Measurements from ENCODE around the gene ATP6V1C2. TPM values are rescaled to one million over a fixed set of nuclear protein-coding genes. Genes with fewer than 3 reads are reported as not detected.

Gene ATP6V1C2, protein sequence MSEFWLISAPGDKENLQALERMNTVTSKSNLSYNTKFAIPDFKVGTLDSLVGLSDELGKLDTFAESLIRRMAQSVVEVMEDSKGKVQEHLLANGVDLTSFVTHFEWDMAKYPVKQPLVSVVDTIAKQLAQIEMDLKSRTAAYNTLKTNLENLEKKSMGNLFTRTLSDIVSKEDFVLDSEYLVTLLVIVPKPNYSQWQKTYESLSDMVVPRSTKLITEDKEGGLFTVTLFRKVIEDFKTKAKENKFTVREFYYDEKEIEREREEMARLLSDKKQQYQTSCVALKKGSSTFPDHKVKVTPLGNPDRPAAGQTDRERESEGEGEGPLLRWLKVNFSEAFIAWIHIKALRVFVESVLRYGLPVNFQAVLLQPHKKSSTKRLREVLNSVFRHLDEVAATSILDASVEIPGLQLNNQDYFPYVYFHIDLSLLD
- 2.0 TPM for total RNA-seq (2021; ENCODE audit: unreplicated experiment)
- polyA plus RNA-seq (2012): 2.5 and 3.5 TPM in 2 replicates
- percentile 21 among the genes with signal in this experiment for Bru-seq, nascent RNA
- BruChase-seq, experiment 1, labeled RNA remaining after a 6-hour chase: percentile 24 among the genes with signal in this experiment
- BruChase-seq, experiment 2, labeled RNA remaining after a 2-hour chase: percentile 21 among the genes with signal in this experiment
- long read RNA-seq, partial matches to known transcripts: 0 of 5 reads
- long read RNA-seq, other reads (novel, unspliced or antisense): 3 of 5 reads

DNA sequence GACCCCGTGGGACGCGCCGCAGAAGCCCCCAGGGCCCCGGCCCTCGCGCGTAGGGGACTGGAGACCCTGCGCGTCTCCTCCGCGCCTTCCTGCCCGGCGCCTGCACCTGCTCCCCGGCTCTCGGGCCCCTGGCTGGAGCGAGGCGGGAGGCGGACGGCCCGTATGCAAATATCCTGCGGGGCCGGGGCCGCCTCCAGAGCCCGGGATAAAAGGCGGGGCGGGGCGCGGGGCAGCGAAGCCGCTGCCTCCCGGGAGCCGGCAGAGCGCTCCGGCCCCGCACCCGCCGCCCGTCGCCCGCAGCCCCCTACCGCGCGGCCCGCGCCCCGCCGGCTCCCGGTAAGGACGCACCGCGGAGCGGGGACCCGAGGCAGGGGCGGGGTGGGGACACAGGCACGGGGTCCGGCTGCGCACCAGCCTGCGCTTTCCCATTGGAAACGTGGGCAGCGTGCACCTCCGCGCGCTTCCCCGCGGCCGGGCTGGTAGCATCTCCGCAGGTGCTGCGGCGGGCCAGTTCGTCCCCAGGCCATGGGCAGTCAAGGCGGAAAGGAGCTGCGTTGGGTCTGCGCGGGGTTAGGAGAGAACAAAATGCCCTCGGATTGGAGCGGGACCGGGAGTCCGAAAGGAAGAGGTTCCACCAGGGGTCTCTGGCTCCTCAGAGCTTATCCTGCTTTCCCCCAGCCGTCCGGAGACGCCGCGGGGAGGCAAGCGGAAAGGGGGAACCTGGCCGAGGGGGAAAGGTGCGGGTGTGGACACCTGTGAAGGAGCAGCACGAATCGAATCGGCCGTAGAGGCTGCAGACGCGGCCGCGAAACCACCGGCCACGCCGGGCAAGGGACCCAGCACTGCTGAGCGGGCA, at the start of gene ATP6V1C2:
Gene ATP6V1C2 (plus strand): TSS at position 235 of the 856 bp plus-strand sequence. CDS start 1,220 bp downstream, outside the sequence.
- ATAC-seq (peak; percentile 80), DNase-seq (ENCODE audit: low read depth, low spot score) (no peak)
- Histone ChIP-seq H2AFZ (ENCODE audit: low read depth, low read length, poor library complexity, severe bottlenecking) (peak within 1 kb of the TSS; percentile 26), H3K27ac (ENCODE audit: low read depth, low read length) (no peak within 1 kb of the TSS), H3K27me3 (ENCODE audit: insufficient read depth, low read length) (peaks cover 20% of the 10 kb centered on the region; the same call in 1 of the 2 replicates), H3K79me2 (ENCODE audit: insufficient read depth, low read length) (no peaks in the 10 kb centered on the region), H4K20me1 (ENCODE audit: insufficient read depth) (no peaks in the 10 kb centered on the region), H3K9ac (ENCODE audit: low read length) (no peak within 1 kb of the TSS; the same call in 1 of the 2 replicates), H3K9me3 (ENCODE audit: control insufficient read depth in 1 of 2, insufficient read depth in 1 of 2, low read depth in 1 of 2, low read length in 2 of 2) (no peaks in the 10 kb centered on the region), H3K4me1 (ENCODE audit: control insufficient read depth in 1 of 2, insufficient read depth in 2 of 2, low read length in 2 of 2) (peaks cover 15 to 26% of the 10 kb centered on the region in 2 experiments), H3K4me3 (replicated peaks in 1 of 2; ENCODE audit: low read depth in 1 of 2, low read length in 2 of 2) (peak within 1 kb of the TSS; percentile 46 to 58), H3K9me2 (ENCODE audit: insufficient read depth) (no peaks in the 10 kb centered on the region), H3K4me2 (ENCODE audit: low read length) (peak within 1 kb of the TSS; percentile 87), H3K36me3 (ENCODE audit: control insufficient read depth in 1 of 2, insufficient read depth in 2 of 2, low read length in 2 of 2) (no peaks in the 10 kb centered on the region)
- ChIA-PET CTCF (no interaction called here), POLR2A (no interaction called here), RAD21 (ENCODE audit: low non-redundant PET in 1 of 2, low total read pairs in 2 of 2, uncharacterized antibody in 2 of 2, unreplicated experiment in 2 of 2) (no interaction called here)
- no TSS peak for BruUV-seq (replicated peaks)
- intact Hi-C loops (cut with micrococcal nuclease): no loop called here
- TF ChIP-seq FOSL1 (IDR thresholded peaks at IDR 0.05; ENCODE audit: low read depth): no peak
- TF ChIP-seq, protein P1, sequence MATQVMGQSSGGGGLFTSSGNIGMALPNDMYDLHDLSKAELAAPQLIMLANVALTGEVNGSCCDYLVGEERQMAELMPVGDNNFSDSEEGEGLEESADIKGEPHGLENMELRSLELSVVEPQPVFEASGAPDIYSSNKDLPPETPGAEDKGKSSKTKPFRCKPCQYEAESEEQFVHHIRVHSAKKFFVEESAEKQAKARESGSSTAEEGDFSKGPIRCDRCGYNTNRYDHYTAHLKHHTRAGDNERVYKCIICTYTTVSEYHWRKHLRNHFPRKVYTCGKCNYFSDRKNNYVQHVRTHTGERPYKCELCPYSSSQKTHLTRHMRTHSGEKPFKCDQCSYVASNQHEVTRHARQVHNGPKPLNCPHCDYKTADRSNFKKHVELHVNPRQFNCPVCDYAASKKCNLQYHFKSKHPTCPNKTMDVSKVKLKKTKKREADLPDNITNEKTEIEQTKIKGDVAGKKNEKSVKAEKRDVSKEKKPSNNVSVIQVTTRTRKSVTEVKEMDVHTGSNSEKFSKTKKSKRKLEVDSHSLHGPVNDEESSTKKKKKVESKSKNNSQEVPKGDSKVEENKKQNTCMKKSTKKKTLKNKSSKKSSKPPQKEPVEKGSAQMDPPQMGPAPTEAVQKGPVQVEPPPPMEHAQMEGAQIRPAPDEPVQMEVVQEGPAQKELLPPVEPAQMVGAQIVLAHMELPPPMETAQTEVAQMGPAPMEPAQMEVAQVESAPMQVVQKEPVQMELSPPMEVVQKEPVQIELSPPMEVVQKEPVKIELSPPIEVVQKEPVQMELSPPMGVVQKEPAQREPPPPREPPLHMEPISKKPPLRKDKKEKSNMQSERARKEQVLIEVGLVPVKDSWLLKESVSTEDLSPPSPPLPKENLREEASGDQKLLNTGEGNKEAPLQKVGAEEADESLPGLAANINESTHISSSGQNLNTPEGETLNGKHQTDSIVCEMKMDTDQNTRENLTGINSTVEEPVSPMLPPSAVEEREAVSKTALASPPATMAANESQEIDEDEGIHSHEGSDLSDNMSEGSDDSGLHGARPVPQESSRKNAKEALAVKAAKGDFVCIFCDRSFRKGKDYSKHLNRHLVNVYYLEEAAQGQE (IDR thresholded peaks at IDR 0.05; ENCODE audit: low read depth): no peak
- no peak for TF ChIP-seq SP1 (IDR thresholded peaks at IDR 0.05; ENCODE audit: low read depth)
- 0 out of 2 replicates have a peak, but pooled peaks have one; percentile 58 for TF ChIP-seq EZH2phosphoT487 (IDR thresholded peaks at IDR 0.05; ENCODE audit: borderline replicate concordance)
- TF ChIP-seq ELF1 (IDR thresholded peaks at IDR 0.05; ENCODE audit: borderline replicate concordance, low read depth): no peak
- TF ChIP-seq, protein P2, sequence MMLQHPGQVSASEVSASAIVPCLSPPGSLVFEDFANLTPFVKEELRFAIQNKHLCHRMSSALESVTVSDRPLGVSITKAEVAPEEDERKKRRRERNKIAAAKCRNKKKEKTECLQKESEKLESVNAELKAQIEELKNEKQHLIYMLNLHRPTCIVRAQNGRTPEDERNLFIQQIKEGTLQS (IDR thresholded peaks at IDR 0.05): no peak
- TF ChIP-seq JUND (IDR thresholded peaks at IDR 0.05): no peak
- no peak for TF ChIP-seq SRF (IDR thresholded peaks at IDR 0.05; ENCODE audit: low read depth)
- TF ChIP-seq EZH2 (IDR thresholded peaks at IDR 0.05): 0 out of 2 replicates have a peak, but pooled peaks have one; percentile 68
- TF ChIP-seq, protein P3, sequence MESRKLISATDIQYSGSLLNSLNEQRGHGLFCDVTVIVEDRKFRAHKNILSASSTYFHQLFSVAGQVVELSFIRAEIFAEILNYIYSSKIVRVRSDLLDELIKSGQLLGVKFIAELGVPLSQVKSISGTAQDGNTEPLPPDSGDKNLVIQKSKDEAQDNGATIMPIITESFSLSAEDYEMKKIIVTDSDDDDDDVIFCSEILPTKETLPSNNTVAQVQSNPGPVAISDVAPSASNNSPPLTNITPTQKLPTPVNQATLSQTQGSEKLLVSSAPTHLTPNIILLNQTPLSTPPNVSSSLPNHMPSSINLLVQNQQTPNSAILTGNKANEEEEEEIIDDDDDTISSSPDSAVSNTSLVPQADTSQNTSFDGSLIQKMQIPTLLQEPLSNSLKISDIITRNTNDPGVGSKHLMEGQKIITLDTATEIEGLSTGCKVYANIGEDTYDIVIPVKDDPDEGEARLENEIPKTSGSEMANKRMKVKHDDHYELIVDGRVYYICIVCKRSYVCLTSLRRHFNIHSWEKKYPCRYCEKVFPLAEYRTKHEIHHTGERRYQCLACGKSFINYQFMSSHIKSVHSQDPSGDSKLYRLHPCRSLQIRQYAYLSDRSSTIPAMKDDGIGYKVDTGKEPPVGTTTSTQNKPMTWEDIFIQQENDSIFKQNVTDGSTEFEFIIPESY (IDR thresholded peaks at IDR 0.05; ENCODE audit: extremely low read depth, insufficient replicate concordance, low read length): no peak
- TF ChIP-seq, protein P4, sequence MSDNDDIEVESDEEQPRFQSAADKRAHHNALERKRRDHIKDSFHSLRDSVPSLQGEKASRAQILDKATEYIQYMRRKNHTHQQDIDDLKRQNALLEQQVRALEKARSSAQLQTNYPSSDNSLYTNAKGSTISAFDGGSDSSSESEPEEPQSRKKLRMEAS (IDR thresholded peaks at IDR 0.05): peak; percentile 21; the same call in 1 of the 2 replicates
- TF ChIP-seq EGR1 (IDR thresholded peaks at IDR 0.05; ENCODE audit: low read depth): no peak
- TF ChIP-seq RAD21 (IDR thresholded peaks at IDR 0.05; ENCODE audit: low read depth): no peak
- no peak for TF ChIP-seq POLR2A (IDR thresholded peaks at IDR 0.05; ENCODE audit: borderline replicate concordance, extremely low read depth, insufficient read depth, insufficient read length)

Measured in HCT116 (cell line).